Ramos (cell line): ENCODE data around the gene CLEC16A.

Source experiments
- in situ Hi-C: fragments of 300-500 bp; cut with MboI; formaldehyde crosslinking; loops from one replicate; pipeline ENCODE4 v1.14.3; 2022; ENCODE audit warnings: low sequenced_read_pairs; ENCODE audit not compliant: unreplicated experiment

CLEC16A gene

DNA sequence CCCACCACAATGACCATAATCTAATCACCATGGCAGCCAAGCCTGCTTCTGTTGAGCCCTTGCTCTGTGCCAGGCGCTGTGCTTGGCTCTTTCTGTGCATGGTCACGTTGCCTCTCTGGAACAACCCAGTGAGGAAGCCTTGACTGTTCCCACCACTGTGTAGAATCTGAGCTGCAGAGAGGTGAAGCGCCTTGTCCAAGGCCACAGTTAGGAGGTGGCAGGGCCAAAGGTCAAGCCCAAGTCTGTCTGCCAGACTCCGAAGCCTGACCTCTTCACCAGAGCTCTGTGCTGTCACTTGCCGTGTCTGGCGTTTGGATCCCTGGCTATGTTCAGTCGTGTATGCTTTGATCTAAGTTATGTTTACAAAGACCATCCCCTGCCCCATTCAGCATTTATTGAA, 10.5 kb downstream of the CLEC16A start:
- in situ Hi-C loops = loop anchor here (25.0 kb wide), 1 partner anchor 682 kb away; no protein-coding TSS in a partner anchor

DNA sequence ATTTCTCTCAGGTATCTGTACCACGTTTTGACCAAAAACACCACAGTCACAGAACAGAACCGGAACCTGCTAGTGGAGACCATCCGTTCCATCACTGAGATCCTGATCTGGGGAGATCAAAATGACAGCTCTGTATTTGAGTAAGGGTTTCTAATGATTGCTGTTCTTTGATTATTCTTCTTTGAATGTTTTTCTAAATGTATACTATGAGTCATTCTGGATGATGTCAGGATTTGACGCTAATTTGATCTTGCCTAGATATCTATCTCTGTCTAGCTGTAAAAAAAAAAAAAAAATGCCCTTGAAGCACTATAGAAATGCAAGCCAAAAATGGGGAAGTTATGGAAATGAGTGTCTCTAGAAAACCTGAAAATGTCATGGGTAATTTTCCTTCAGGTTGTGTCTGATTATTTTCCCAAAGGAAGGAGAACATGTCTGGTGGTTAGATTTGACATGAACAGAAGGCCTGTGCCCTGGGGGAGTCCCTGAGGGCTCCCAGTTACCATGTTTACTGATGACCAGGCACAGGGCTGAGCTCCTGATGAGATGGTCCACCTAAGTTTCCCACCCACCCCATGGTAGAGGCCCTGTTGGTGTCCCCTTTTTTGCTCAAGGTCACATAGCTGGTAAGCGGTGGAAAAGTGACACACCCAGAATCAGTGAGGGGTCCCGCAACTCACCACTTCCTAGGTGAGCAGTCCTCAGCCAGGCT, 13.6 kb downstream of the CLEC16A start:
- in situ Hi-C loops = loop anchor here (25.0 kb wide), 1 partner anchor 679 kb away; no protein-coding TSS in a partner anchor

GRCh38 chr16:10959161-10959560, 14.8 kb downstream of the CLEC16A start:
- in situ Hi-C loops = loop anchor here (25.0 kb wide), 1 partner anchor 678 kb away; no protein-coding TSS in a partner anchor

DNA sequence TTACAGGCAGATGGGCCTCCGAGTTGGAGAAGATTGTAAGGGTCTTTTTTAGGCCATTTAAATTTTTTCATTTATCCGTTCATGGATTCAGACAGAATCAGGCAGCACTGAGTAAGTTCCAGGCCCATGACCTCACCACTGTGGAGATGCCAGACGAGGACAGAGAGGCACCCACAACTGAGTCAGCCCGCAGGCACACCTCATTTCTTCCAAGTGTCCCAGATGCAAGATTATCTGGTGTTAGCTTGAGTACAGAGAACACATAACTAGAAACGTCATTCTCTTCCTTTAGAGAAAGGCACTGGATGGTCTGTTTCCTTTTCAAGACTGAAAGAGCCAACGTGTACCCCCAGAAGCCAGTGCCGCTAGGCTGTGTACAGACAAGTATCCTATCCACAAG, 16.9 kb downstream of the CLEC16A start:
- in situ Hi-C loops = loop anchor here (10.0 to 25.0 kb wide), 2 partner anchors 676 to 854 kb away; no protein-coding TSS in a partner anchor

- in situ Hi-C loops = loop anchor here (10.0 to 25.0 kb wide), 2 partner anchors 673 to 851 kb away; no protein-coding TSS in a partner anchor
Measured at GRCh38 chr16:10964039-10964890, 19.9 kb downstream of the CLEC16A start.

DNA sequence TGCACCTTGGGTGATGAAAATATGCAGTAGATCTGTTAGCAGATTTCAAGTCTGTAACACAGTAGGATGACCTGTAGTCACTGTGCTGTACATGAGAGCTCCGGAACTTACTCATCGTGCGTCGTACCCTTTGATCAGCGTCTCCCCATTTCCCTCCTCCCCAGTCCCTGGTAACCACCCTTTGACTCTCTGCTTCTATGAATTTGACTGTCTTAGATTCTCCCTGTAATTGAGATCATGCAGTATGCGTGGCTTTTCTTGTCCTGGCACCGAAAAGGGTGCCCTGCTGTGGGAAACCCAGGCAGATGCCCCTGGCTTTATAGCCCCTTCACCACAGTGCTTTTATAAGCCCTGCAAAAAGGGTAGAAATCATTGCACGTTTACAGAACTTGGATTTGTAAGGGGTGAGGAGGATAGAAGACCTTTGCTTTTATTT, 20.5 kb downstream of the CLEC16A start:
- in situ Hi-C loops = loop anchor here (5.0 to 25.0 kb wide), 3 partner anchors 407 to 850 kb away; no protein-coding TSS in a partner anchor

- in situ Hi-C loops = loop anchor here (5.0 to 25.0 kb wide), 3 partner anchors 407 to 849 kb away; no protein-coding TSS in a partner anchor
Measured at GRCh38 chr16:10965440-10966061, 21.2 kb downstream of the CLEC16A start.

DNA sequence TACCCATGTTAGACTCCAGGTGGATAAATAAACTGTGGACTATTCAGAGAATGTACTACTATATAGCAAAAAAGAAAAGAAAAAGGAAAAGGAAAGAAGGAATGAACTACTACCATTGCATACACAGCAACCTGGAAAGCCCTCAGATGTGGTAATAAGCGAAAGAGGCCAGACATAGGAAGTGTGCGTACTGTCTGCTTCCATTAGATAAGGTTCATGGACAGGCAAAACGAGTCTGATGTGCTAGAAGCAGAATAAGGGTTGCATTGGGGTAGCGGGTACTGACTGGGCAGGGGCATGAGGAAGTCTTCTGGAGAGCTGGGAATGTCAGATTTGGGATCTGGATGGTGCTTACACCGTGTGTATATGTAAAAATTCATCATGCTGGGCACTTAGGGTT, 21.8 kb downstream of the CLEC16A start:
- in situ Hi-C loops = loop anchor here (5.0 to 25.0 kb wide), 3 partner anchors 406 to 849 kb away; no protein-coding TSS in a partner anchor

DNA sequence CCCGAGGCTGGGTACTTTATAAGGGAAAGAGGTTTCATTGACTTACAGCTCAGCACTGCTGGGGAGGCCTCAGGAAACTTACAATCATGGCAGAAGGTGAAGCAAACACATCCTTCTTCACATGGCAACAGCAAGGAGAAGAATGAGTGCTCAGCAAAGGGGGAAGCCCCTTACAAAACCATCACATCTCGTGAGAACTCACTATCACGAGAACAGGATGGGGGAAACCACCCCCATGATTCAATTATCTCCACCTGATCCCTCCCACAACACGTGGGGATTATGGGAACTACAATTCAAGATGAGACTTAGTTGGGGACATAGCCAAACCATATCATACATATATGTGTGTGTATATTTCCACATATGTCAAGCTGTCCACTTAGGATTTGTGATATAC, 22.2 kb downstream of the CLEC16A start:
- in situ Hi-C loops = loop anchor here (5.0 to 25.0 kb wide), 3 partner anchors 406 to 848 kb away; no protein-coding TSS in a partner anchor

DNA sequence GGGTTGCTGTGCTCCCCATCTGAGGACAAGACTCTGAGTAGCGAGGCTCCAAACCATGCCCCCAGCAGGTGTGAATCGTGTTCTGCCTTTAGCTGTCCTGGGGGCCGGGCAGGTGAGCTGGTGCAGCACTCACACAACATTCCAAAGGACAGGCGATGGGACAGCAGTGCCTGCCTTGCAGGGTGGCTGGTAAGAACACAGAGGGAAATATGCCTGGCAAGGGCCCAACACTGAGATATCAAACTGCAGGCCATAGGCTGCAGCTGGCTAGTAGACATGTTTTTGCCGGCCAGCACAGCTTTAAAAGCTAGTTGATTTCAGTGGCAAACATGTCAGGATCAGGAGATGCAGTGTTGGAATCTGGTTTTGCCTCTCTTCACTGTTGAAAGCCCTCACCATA, 23.6 kb downstream of the CLEC16A start:
- in situ Hi-C loops = loop anchor here (5.0 to 25.0 kb wide), 3 partner anchors 404 to 847 kb away; no protein-coding TSS in a partner anchor

- in situ Hi-C loops = loop anchor here (5.0 to 25.0 kb wide), 3 partner anchors 404 to 846 kb away; no protein-coding TSS in a partner anchor
Measured at GRCh38 chr16:10968498-10968897, 24.1 kb downstream of the CLEC16A start.

GRCh38 chr16:10969615-10970014, 25.3 kb downstream of the CLEC16A start:
- in situ Hi-C loops = loop anchor here (5.0 to 25.0 kb wide), 3 partner anchors 403 to 845 kb away; no protein-coding TSS in a partner anchor

- in situ Hi-C loops = loop anchor here (25.0 kb wide), 1 partner anchor 667 kb away; no protein-coding TSS in a partner anchor
Measured at GRCh38 chr16:10970065-10970464, 25.7 kb downstream of the CLEC16A start.

GRCh38 chr16:10971560-10971961, 27.2 kb downstream of the CLEC16A start:
- in situ Hi-C loops = loop anchor here (25.0 kb wide), 1 partner anchor 666 kb away; no protein-coding TSS in a partner anchor

DNA sequence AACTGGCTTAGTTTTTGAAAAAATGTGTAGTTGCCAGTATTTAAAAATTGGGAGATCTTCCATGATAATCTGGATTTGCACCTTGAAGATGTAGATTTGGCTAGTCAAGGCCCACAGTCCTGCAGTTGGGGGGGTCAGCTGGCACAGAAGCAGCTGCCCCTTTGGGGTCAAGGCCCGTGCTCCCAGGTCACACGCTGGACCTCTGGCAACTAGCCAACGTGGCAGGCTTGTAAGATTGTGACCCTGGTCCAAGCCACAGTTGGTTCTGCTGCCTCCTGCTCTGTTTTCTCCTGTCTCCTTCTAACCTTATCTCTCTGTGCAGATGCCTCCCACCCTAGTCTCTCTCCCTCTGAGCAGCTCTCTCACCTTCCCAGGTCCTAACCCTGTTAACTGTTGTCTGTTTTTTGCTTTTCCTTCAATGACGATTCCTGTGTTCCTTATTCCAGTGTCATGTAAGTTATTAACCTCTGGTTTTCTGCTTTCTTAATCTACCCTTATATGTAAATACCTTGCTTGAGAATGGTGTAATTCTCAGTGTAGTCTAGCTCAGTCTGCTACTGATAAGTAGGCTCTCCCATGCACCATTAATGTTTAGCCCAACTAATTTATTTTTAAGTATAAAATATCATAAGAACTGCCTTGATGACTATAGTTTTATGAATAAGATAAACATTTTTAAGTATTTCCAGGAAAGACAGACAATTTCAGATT, 27.9 kb downstream of the CLEC16A start:
- in situ Hi-C loops = loop anchor here (25.0 kb wide), 1 partner anchor 665 kb away; no protein-coding TSS in a partner anchor

DNA sequence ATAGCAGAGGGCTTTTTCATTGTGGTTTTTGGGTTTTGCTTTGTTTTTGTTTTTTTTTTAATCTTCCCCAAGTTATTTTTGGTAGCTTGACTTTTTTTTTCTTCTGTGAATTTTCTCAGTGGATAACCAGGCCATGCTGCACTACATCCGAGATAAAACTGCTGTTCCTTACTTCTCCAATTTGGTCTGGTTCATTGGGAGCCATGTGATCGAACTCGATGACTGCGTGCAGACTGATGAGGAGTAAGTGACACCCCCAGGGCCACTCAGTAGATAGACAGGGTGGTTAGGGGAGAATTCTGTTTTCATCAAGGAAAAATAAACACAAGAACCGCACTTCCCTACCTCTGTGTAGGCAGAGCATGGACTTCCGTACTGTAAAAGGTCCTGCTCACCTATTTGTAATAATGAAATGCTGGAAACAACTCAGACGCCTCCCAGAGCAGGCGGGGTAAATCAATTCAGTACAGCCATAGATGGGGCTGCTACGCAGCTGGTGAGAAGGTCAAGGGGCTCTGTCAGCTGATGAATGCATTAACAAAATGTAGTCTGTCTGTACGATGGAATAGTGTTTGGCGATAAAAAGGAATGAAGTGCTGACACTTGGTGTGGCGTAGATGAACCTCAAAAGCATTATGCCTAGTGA, 28.6 kb downstream of the CLEC16A start:
- in situ Hi-C loops = loop anchor here (25.0 kb wide), 1 partner anchor 664 kb away; no protein-coding TSS in a partner anchor

- in situ Hi-C loops = no loop called here
Measured at GRCh38 chr16:10976634-10977033, 32.3 kb downstream of the CLEC16A start.

- in situ Hi-C loops = no loop called here
Measured at GRCh38 chr16:10978124-10978523, 33.8 kb downstream of the CLEC16A start.
